HPDE6-E6E7 (cell line): ENCODE results near the gene JSRP1.

ENCODE experiments used
- DNase-seq: peaks from one replicate; pipeline ENCODE4 v3.0.0; 2011; ENCODE audit warnings: missing footprints; ENCODE audit errors: extremely low spot score

Gene JSRP1, protein sequence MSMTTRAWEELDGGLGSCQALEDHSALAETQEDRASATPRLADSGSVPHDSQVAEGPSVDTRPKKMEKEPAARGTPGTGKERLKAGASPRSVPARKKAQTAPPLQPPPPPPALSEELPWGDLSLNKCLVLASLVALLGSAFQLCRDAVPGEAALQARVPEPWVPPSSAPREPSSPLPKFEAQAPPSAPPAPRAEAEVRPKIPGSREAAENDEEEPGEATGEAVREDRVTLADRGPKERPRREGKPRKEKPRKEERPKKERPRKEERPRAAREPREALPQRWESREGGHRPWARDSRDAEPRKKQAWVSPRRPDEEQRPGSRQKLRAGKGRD

GRCh38 chr19:2255982-2256685 is at the start of gene JSRP1:
TSS of gene JSRP1 (minus strand) at chr19:2256417. CDS start at chr19:2255314, 1,103 bp downstream.
- DNase-seq, result no peak

GRCh38 chr19:2305452-2306280 is 49.4 kb upstream of the JSRP1 start:
- no peak for DNase-seq

- no peak for DNase-seq
These were observed 47.1 kb upstream of the JSRP1 start for GRCh38 chr19:2303211-2303798.

GRCh38 chr19:2302319-2303210 is 46.3 kb upstream of the JSRP1 start:
- DNase-seq, result no peak

GRCh38 chr19:2300533-2300932 is 44.3 kb upstream of the JSRP1 start:
- no peak for DNase-seq

DNA sequence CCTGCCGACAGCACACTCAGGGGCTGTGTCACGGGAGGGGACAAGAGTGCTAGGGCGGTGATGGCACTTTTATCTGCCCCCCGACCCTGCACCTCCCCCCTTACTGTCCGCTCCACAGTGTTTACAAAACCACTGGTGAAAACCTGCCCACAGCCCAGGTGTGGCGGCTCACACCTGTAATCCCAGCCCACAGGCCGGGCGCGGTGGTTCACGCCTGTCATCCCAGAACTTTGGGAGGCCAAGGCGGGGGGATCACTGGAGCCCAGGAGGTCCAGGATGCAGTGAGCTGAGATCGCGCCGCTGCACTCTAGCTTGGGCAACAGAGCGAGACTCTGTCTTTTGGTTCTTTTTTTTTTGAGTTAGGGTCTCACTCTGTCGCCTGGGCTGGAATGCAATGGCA is 39.9 kb upstream of the JSRP1 start:
- DNase-seq, result no peak

DNA sequence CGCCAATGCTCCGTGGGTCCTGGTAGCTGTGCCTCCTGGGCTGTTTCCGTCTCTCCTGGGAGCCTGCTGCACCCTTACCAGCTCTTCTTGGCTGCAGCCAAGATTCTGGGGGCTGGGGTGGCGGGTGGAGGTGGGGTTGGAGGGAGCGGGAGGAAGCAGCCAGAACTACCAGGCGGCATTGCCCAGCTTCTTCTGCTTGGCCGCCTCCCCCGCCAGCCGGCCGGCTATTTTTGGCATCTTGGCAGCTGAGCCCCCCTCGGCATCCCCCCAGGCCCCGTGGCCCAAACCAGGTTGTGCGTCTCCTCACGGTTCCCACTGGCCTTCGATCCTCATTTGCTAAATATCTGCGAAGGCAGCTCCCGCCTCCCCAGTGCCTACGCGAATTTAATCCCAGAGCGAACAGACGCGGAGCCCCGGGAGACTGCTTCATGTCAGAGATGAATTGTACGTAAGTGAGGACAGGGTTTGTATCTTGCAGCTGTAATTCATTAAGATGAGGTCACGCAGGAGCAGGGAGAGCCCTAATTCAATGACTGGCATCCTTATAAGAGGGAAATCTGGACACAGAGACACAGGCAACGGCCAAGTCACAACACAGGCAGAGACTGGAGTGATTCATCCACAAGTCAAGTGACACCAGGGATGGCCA is 38.6 kb upstream of the JSRP1 start:
- DNase-seq, result no peak

GRCh38 chr19:2291185-2291751 is 35.1 kb upstream of the JSRP1 start:
- no peak for DNase-seq

DNA sequence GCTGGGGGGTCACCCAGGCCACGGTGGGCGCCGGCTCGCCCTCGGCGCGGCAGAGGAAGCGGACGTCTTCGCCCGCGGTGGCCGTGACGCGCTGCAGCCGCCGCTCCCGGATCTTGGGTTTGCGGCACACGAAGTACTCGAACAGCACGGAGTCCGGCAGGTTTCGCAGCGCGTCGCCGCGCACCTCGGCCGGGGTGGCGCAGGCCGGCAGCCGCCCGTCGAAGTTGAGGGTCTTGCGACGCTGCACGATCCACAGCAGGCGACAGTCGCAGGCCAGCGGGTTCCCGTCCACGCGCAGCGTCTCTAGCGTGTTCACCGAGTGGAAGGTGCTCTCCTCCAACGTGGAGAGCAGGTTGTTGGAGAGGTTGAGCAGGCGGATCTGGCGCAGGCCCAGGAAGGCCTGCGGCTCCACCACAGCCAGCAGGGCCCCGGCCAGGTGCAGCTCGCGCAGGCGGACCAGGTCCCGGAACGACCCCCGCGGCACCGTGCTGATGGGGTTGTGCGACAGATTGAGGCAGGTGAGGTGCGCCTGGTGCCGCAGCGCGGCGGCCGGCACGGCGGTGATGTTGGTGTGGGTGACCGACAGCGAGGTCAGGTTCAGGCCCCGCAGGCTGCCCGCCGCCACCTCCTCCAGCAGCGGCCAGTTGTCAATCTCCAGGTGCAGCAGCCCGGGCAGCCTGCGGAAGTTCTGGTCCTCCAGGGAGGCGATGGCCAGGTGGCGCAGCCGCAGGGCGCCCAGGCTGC is 34.4 kb upstream of the JSRP1 start:
- no peak for DNase-seq

DNA sequence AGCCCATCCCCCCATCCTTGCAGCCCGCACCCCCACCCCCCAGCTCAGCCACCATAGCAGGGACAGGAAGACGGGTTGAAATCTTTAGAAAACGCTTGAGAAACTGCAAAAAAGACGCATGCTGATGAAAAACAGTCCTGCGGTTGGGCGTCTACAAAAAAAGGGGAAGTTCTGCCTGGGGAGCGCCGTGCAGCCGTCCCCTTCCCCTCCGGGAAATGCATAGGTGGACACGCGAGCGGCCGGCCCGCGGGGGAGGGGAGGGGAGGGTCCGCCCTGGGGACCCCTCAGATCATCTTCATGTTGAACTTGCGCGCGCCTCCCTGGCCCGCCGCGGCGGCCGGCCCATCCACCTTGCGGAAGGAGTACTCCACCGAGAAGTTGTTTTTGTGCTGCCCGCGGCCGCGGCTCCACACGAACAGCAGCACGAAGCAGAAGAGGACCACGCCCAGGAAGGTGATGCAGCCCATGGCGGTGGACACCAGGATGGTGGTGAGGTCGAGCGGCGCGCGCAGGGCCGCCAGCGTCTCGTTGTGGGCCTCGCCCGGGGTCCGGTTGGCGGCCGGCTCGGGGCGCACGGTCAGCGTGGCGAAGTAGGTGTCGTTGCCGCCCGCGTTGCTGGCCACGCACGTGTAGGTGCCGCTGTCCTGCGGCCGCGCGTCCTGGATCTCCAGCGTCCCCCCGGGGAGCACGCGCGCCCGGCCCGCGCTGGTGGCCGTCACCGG is 33.7 kb upstream of the JSRP1 start:
- DNase-seq, result no peak

DNA sequence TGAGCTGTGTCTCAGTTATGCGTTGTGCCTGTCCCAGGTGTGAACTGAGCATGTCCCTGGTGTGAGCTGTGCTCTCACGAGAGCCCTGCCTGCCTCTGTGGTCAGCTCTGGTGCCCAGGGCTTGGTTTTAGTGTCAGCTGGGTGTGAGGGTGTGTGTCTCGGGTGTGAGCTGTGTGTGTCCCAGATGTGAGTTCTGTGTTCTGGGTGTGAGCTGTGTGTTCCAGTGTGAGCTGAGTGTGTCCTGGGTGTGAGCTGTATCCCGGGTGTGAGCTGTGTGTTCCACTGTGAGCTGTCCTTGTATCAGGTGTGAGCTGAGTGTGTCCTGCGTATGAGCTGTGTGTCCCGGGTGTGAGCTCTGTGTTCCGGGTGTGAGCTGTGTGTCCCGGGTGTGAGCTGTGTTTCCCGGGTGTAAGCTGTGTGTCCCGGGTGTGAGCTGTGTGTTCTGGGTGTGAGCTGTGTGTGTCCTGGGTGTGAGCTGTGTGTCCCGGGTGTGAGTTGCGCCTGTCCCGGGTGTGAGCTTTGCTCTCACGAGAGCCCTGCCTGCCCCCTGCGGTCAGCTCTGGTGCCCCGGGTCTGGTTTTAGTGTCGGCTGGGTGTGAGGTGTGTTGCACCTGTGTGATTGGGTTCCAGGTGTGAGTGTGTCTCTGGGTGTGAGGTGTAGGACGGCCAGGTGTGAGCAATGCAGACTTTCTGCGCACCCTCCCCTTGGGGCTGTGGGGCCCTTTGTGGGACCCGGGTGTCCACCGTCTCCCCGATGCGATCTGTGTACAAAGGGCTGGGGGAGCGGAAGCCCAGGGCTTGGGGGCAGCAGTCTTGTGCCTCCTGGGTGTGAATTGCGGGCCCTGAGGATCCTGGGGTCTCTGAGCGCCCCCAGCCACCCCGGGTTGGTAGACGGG is 32.8 kb upstream of the JSRP1 start:
- DNase-seq, result no peak

- DNase-seq, result no peak
These were observed 32.2 kb upstream of the JSRP1 start for GRCh38 chr19:2288338-2288817.

DNA sequence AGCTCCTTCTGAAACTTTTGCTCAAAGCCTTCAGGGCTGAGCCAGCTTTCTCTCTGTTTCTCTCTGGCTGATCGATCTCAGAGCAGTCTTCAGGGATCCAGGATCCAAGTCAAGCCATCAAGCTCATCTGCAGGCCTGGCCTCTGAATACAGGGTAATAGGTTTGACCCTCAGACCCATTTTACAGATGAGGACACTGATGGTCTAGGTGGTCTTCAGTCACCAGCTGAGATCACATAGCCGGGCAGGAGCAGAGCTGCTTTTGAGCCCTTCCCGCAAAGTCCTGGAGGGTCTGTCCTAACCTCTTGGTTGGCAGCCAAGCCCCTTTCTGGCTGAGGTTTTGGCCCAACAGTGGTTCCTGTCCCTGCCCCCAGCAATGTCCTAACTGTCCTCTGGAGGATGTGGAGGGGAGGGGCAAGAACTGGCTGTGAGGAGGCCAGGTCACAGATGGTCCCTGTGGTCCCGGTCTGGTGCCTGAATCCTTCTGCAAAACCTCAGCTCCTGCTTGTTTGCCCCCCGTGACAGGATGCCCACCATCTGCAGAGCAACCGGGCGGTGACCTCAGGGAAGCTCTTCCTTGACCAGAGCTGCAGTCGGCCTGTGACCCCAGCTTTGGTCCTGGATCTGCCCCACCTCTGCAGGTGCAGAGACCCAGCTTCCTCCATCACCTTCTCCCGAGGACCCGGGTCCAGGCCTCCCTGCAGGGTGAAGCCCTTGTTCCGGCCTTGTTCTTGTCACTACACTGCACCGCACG is 31.5 kb upstream of the JSRP1 start:
- no peak for DNase-seq

GRCh38 chr19:2286402-2287140 is 30.4 kb upstream of the JSRP1 start:
- DNase-seq, result no peak

GRCh38 chr19:2283835-2284507 is 27.8 kb upstream of the JSRP1 start:
- DNase-seq, result no peak

- DNase-seq, result no peak
These were observed 26.6 kb upstream of the JSRP1 start for GRCh38 chr19:2282862-2283237.
